Fibroblast of skin of back (primary cell): ENCODE data around the gene AQP2. TPM values are rescaled to one million over a fixed set of nuclear protein-coding genes. Genes with fewer than 3 reads are reported as not detected.

Experiments
- DNase-seq: peaks from one replicate; pipeline ENCODE4 v3.0.0-alpha.2; 2013
- polyA plus RNA-seq, 2 experiments: library from polyadenylated mRNA; unstranded; fragments of 120-200 nt; gene quantifications; one replicate each; pipeline ENCODE4 v1.2.1, GENCODE V29; 2013; ENCODE audit not compliant: insufficient read length in 2 of 2

Gene AQP2, protein sequence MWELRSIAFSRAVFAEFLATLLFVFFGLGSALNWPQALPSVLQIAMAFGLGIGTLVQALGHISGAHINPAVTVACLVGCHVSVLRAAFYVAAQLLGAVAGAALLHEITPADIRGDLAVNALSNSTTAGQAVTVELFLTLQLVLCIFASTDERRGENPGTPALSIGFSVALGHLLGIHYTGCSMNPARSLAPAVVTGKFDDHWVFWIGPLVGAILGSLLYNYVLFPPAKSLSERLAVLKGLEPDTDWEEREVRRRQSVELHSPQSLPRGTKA
- polyA plus RNA-seq (2013, experiment 1 of 2; ENCODE audit: insufficient read length) = not detected
- not detected for polyA plus RNA-seq (2013, experiment 2 of 2; ENCODE audit: insufficient read length)

GRCh38 chr12:49950273-49951251 is at the start of gene AQP2:
Gene AQP2 (plus strand): TSS chr12:49950737. CDS start chr12:49950831, 94 bp downstream.
- no peak for DNase-seq

- DNase-seq = no peak
These were observed 49.5 kb upstream of the AQP2 start for GRCh38 chr12:49901026-49901425.

DNA sequence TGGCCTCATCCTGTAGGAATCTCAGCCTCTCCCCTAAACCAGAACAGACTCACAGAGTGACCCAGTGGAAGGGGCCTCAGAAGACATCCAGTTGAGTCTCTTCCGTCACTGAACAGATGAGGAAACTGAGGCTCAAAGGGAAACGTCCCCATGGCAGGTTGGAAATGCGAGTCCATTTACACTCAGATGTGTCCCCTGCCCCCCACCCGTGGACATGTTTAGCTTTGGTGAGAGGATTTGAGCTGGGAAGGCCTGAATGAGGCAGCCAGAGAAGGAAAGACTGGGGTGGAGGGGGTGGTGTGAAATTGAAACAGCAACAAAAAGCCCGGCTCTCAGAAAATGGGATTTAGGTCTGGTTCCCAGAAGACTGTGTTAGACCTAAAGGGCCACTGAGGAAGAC is 48.6 kb upstream of the AQP2 start:
- no peak for DNase-seq

DNA sequence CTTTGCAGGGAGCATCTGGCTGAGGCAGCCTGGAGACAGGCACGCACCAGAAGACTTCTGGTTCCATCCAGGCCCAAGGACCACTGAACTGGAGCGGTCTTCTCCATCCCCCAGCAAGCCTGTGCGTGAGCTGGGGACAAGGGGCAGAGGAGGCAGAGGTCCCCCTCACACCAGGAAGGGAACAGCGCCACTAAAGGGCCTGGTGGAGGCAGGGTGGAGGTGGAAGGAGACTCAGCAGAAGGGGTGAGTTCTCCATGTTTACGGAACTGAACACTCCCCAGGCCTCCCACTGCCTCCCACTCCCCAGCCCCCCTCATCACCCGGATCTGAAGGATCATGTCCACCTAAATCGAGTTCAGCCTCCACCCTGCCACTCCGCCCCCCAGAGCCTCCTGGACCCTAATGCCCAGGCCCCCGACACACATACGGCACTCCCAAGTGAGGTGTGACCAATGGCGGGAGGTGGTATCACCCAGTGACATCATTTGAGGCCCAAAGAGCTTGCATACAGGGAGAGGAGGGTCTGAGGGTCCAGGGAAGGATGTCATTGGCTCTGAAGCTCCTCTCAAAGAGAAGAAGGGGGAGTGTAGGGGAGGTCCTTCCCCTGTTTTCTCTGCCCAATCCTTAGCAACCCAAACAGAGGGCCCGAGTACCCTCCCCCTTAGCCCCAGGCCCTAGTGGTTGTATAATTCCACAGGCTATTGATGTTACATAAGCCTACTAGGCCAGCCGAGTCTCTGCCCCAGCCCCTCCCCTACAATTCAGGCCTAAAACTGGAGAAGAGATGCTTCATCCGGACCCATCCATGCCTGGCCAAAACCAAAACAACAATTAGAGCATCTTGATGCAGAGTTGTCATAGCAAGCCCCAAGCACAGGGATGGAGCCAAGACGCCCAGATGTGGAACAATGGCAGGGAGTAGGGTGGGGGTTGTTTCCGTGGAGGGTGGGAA is 47.9 kb upstream of the AQP2 start:
- DNase-seq = no peak

- DNase-seq = no peak
These were observed 47.2 kb upstream of the AQP2 start for GRCh38 chr12:49903351-49903699.

DNA sequence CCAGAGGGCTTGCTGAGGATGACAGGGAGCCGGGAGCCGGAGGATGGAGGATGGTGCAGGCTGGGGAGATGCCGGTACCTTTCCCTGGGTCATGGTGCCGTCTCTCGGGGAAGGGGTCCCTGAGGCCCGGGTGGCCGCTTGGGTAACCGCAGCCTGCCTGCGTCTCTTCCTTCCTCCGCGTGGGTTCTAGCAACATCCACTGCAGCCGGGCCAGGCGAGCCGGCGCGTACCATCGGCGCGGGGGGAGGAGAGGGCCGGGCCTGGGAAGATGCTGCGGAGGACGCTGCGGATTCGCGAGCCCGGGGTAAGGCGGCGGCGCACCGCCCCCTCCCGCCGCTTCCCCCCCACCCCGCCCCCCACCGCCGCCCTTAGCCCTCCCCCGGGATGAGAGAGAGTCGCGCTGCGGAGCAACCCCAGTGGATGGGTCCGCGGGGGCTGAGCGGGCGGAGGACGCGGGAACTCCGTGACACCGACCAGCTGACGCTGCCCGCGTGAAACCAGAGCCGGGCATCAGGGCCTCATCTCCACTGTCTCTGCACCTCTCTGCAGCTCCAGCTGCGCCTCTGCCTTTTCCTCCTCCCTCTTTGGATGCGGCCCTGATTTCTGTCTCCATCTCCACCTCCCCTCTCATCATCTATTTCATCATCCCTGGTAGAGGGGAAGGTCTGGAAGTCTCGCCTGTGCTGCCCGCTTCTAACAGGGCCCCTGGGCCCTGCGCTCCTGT is 46.7 kb upstream of the AQP2 start, which contains the start of gene FAIM2:
Gene FAIM2 (minus strand): TSS at position 201 of the 724 bp plus-strand sequence. CDS start 108 bp downstream, at position 93.
- peak; percentile 63 for DNase-seq

GRCh38 chr12:49904601-49905000 is 45.9 kb upstream of the AQP2 start:
- no peak for DNase-seq

GRCh38 chr12:49905718-49906314 is 44.7 kb upstream of the AQP2 start:
- no peak for DNase-seq

DNA sequence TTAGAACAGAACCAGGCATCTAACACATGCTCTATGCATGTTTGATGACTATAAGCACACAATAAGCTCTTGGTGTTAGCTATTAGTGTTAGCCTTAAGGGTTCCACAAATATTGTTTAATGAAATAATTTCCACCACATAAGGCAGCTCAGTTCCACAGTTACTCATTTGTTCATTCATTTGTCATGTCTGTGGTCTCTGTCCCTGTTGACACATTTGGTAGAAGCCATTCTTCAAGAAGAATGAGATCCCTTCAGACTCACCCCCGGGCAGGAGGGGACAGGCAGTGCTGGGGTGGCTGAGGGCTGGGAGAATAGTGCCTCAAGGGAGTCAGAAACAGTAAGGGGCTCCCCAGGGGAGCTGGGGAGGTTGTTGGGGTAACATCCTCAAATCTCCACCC is 43.2 kb upstream of the AQP2 start:
- DNase-seq = no peak

- no peak for DNase-seq
These were observed 41.2 kb upstream of the AQP2 start for GRCh38 chr12:49909356-49909755.

- DNase-seq = no peak
These were observed 40.7 kb upstream of the AQP2 start for GRCh38 chr12:49909826-49910225.

- no peak for DNase-seq
These were observed 40.0 kb upstream of the AQP2 start for GRCh38 chr12:49910331-49911212.

- DNase-seq = no peak
These were observed 39.3 kb upstream of the AQP2 start for GRCh38 chr12:49911213-49911605.

- DNase-seq = no peak
These were observed 37.9 kb upstream of the AQP2 start for GRCh38 chr12:49912345-49913255.

DNA sequence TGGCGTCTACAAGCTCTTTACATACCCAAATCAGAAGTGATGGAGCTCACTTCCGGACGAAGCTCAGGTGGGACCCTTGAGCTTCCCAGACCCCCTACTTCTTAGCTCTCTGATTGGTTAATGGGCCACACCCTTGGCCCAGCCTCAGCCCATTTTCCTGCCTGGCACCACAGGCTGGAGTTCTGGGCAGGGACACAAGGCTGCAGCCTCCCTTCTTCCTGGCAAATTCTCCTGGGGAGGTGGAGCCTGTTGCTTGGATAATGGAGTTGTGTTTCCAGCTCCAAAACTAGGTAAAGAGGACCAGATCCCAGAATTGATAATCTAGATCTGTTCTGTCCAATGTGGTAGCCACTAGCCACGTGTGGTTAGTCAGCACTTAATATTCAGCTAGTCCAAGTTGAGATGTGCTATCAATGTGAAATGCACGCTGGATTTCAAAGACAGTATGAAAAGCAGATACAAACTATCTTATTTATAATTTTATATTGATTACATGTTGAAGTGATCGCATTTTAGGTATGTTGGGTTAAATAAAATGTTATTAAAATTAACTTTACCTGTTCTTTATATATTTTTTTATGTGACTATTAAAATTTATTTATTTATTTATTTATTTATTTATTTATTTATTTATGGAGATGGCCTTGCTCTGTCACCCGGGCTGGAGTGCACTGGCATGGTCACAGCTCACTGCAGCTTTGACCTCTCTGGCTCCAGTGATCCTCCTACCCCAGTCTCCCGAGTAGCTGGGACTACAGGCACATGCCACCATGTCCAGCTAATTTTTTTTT is 34.2 kb upstream of the AQP2 start:
- DNase-seq = no peak

GRCh38 chr12:49917166-49917787 is 33.3 kb upstream of the AQP2 start:
- DNase-seq = no peak

DNA sequence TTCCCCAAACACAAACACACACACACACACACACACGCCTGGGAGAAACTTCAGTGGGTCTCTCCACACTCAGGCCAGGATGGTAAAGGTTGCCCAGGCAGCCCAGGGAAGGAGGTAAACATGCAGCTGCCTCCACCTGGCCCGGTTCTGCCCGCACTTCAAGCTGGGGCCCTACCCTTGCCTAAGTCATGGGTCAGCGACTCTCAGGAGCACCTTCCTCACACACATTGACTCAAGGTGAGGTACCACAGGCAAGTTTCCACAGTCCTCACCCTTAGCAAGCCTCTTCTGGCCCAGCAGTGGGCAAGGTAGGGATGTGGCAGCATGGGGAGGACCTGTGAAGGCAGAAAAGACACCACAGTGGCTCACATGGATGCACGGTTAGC is 32.8 kb upstream of the AQP2 start:
- DNase-seq = no peak
